Endothelial cell of umbilical vein (primary cell): ENCODE results near the gene GPR65. TPM values are rescaled to one million over a fixed set of nuclear protein-coding genes. Genes with fewer than 3 reads are reported as not detected.

Experiments
- BruUV-seq: library from RNA; stranded (reverse); fragments of 400-500 nt; replicated peaks from 2 replicates; lab custom pipeline; 2021; lab: Mats Ljungman, UMichigan
- CTCF ChIA-PET: fragments of 300-600, 350-600 bp; sonication (Branson Sonifier 250); formaldehyde crosslinking; loops from one replicate; lab custom pipeline; 2021; ENCODE audit warnings: antibody characterized with exemption, inconsistent platforms; lab: Charles Lee
- POLR2A ChIA-PET: fragments of 300-600, 350-600 bp; sonication (Branson Sonifier 250); formaldehyde crosslinking; loops from one replicate; lab custom pipeline; 2021; ENCODE audit warnings: antibody characterized with exemption, inconsistent platforms; lab: Charles Lee
- DNase-seq: peaks from one replicate; pipeline ENCODE4 v3.0.0-alpha.2; 2011; ENCODE audit warnings: low read depth, low spot score
- FAIRE-seq: peaks from 2 replicates; lab custom pipeline; 2011; peaks lifted over from hg19 to GRCh38; lab: Jason Lieb, UNC
- H2AFZ ChIP-seq: 2 replicates; pipeline ENCODE4 v1.6.0; 2012; ENCODE audit warnings: low read depth, low read length, control low read depth, inconsistent platforms
- H3K27ac ChIP-seq: 2 replicates; pipeline ENCODE4 v1.5.1; 2011; ENCODE audit warnings: low read depth, mild to moderate bottlenecking, control low read depth, low read length, moderate library complexity; ENCODE audit not compliant: insufficient read depth
- H3K27me3 ChIP-seq, 2 experiments: 2 replicates each; pipeline versions ENCODE4 v1.6.0 to v1.6.1; 2011; ENCODE audit warnings: low read length in 2 of 2, mixed read lengths in 1 of 2; ENCODE audit not compliant: control insufficient read depth in 2 of 2, insufficient read depth in 2 of 2
- H3K36me3 ChIP-seq, 2 experiments: 2 replicates in 1 of 2; 3 replicates in 1 of 2; pipeline ENCODE4 v1.5.1; 2011; ENCODE audit warnings: low read length in 2 of 2, mild to moderate bottlenecking in 1 of 2, moderate library complexity in 1 of 2; ENCODE audit not compliant: control insufficient read depth in 2 of 2, insufficient read depth in 2 of 2; ENCODE audit errors: extremely low read depth in 1 of 2
- H3K4me1 ChIP-seq: 3 replicates; pipeline ENCODE4 v1.5.1; 2011; ENCODE audit warnings: mild to moderate bottlenecking, low read length; ENCODE audit not compliant: control insufficient read depth, insufficient read depth; ENCODE audit errors: extremely low read depth
- H3K4me2 ChIP-seq: 2 replicates; pipeline ENCODE4 v1.6.1; 2011; ENCODE audit warnings: low read length, control low read depth, mixed read lengths; ENCODE audit not compliant: insufficient read depth
- H3K4me3 ChIP-seq, 3 experiments: fragments of 200-600 bp in 1 of 3; sonication (generic), shearing (Covaris generic) in 1 of 3; replicated peaks in 1 of 3; 2 replicates each; pipeline ENCODE4 v1.5.1; 2011 to 2016; ENCODE audit warnings: control low read depth in 3 of 3, low read length in 3 of 3, mild to moderate bottlenecking in 2 of 3, inconsistent platforms in 1 of 3, low read depth in 1 of 3, moderate library complexity in 1 of 3; ENCODE audit not compliant: insufficient read depth in 1 of 3
- H3K79me2 ChIP-seq: 2 replicates; pipeline ENCODE4 v1.6.0; 2012; ENCODE audit warnings: low read length, inconsistent platforms; ENCODE audit not compliant: control insufficient read depth, insufficient read depth
- H3K9ac ChIP-seq: replicated peaks from 2 replicates; pipeline ENCODE3; 2011; ENCODE audit warnings: low read length, control low read depth; ENCODE audit not compliant: insufficient read depth; ENCODE audit errors: extremely low read depth
- H3K9me1 ChIP-seq: replicated peaks from 3 replicates; pipeline ENCODE4 v1.6.0; 2011; ENCODE audit warnings: mild to moderate bottlenecking, low read length; ENCODE audit not compliant: control insufficient read depth, insufficient read depth; ENCODE audit errors: extremely low read depth
- H3K9me3 ChIP-seq: replicated peaks from 2 replicates; pipeline ENCODE4 v1.5.1; 2012; ENCODE audit warnings: low read length, inconsistent platforms; ENCODE audit not compliant: control insufficient read depth, insufficient read depth
- H4K20me1 ChIP-seq: replicated peaks from 2 replicates; pipeline ENCODE3; 2011; ENCODE audit warnings: mild to moderate bottlenecking, low read length; ENCODE audit not compliant: control insufficient read depth, insufficient read depth; ENCODE audit errors: extremely low read depth
- EZH2 ChIP-seq: IDR thresholded peaks from 2 replicates; pipeline ENCODE4 v1.6.1; 2012; ENCODE audit warnings: borderline replicate concordance, low read depth, mild to moderate bottlenecking, moderate library complexity, low read length, inconsistent platforms; ENCODE audit not compliant: severe bottlenecking
- FOS ChIP-seq: IDR thresholded peaks from 2 replicates; pipeline ENCODE4 v1.6.1; 2011; ENCODE audit warnings: mild to moderate bottlenecking, low read length, moderate library complexity, borderline replicate concordance; ENCODE audit not compliant: insufficient read depth
- GATA2 ChIP-seq: IDR thresholded peaks from 2 replicates; pipeline ENCODE4 v1.7.0; 2011; ENCODE audit warnings: low read depth, mild to moderate bottlenecking, moderate library complexity, mixed read lengths, low read length; ENCODE audit not compliant: insufficient read length, insufficient read depth
- JUN ChIP-seq: IDR thresholded peaks from 2 replicates; pipeline ENCODE4 v1.6.1; 2011; ENCODE audit warnings: borderline replicate concordance, low read depth; ENCODE audit not compliant: insufficient read length, insufficient read depth
- MAX ChIP-seq: IDR thresholded peaks from 2 replicates; pipeline ENCODE4 v1.6.1; 2011; ENCODE audit not compliant: insufficient read depth, insufficient read length
- MYC ChIP-seq: IDR thresholded peaks from one replicate; pipeline ENCODE4 v1.6.1; 2011; ENCODE audit warnings: mild to moderate bottlenecking, low read depth, low read length
- POLR2A ChIP-seq: IDR thresholded peaks from 2 replicates; pipeline ENCODE4 v1.6.1; 2012; ENCODE audit warnings: low read depth, mild to moderate bottlenecking, control low read depth, low read length
- POLR2AphosphoS5 ChIP-seq: IDR thresholded peaks from 2 replicates; pipeline ENCODE4 v1.6.1; 2012; ENCODE audit warnings: low read depth, mild to moderate bottlenecking, control low read depth, low read length, moderate library complexity; ENCODE audit not compliant: insufficient read depth
- dilution Hi-C: fragments of 300-500 bp; cut with MboI; formaldehyde crosslinking; loops from one replicate; pipeline ENCODE4 v1.15.0; 2019; ENCODE audit warnings: low sequenced_read_pairs; ENCODE audit not compliant: extremely low pct_ligation_motif_present
- intact Hi-C: fragments of 100-400 bp; cut with micrococcal nuclease; formaldehyde crosslinking; loops from one replicate; pipeline ENCODE4 v1.10.0; 2022
- polyA plus RNA-seq, 4 experiments: library from polyadenylated mRNA; depleted of rRNA in 3 of 4; stranded (reverse) in 3 of 4; unstranded in 1 of 4; fragments of >200 nt; gene quantifications; 2 replicates each; pipeline versions ENCODE4 v1.2.1 to v1.2.3, GENCODE V29; 2011 to 2012; ENCODE audit warnings: missing spikeins in 1 of 4
- total RNA-seq: library from RNA; stranded (reverse); gene quantifications from 2 replicates; pipeline ENCODE4 v1.2.3, GENCODE V29; 2021
- TF ChIP-seq, protein P1 (sequence below), 2 donors: IDR thresholded peaks; 1 replicate in 1 of 2; 2 replicates in 1 of 2; pipeline ENCODE4 v1.5.1; 2011; ENCODE audit warnings: low read length in 2 of 2, mild to moderate bottlenecking in 2 of 2, moderate library complexity in 2 of 2, control low read depth in 1 of 2, inconsistent platforms in 1 of 2, low read depth in 1 of 2; ENCODE audit not compliant: insufficient read depth in 1 of 2; ENCODE audit errors: extremely low read depth in 1 of 2

Gene GPR65
- total and polyA plus RNA-seq, 2 donors (not counting 3 experiments of a cell fraction or from before 2014, with no cell fraction given): 0.03 to 0.07 TPM

GRCh38 chr14:88025313-88025712, 20.4 kb downstream of the GPR65 start:
- no peak for FAIRE-seq

More at GRCh38 chr14:88025313-88025712, 20.4 kb downstream of the GPR65 start:
- no TSS peak for BruUV-seq
- Histone ChIP-seq H3K79me2 (no peaks in the 10 kb centered on the region), H3K4me2 (no peak overlapping the region), H3K27me3 (peaks cover 0 to 4% of the 10 kb centered on the region in 2 experiments), H3K4me3 (no peak overlapping the region), H4K20me1 (no peaks in the 10 kb centered on the region), H3K4me1 (no peaks in the 10 kb centered on the region), H3K9me1 (no peaks in the 10 kb centered on the region), H3K27ac (no peak overlapping the region), H3K9ac (no peak overlapping the region), H3K36me3 (no peaks in the 10 kb centered on the region), H3K9me3 (no peaks in the 10 kb centered on the region), H2AFZ (no peak overlapping the region)
- intact Hi-C loops: no loop called here
- ChIA-PET CTCF (no interaction called here), POLR2A (interaction anchor here (0.6 kb wide), 1 partner anchor 396 kb away, joined by 8 read pairs; no protein-coding TSS in a partner anchor)
- dilution Hi-C loops: no loop called here
- TF ChIP-seq MAX (no peak), GATA2 (no peak), POLR2A (no peak), MYC (no peak), POLR2AphosphoS5 (no peak), JUN (no peak), EZH2 (no peak), FOS (no peak)
- TF ChIP-seq, protein P1, sequence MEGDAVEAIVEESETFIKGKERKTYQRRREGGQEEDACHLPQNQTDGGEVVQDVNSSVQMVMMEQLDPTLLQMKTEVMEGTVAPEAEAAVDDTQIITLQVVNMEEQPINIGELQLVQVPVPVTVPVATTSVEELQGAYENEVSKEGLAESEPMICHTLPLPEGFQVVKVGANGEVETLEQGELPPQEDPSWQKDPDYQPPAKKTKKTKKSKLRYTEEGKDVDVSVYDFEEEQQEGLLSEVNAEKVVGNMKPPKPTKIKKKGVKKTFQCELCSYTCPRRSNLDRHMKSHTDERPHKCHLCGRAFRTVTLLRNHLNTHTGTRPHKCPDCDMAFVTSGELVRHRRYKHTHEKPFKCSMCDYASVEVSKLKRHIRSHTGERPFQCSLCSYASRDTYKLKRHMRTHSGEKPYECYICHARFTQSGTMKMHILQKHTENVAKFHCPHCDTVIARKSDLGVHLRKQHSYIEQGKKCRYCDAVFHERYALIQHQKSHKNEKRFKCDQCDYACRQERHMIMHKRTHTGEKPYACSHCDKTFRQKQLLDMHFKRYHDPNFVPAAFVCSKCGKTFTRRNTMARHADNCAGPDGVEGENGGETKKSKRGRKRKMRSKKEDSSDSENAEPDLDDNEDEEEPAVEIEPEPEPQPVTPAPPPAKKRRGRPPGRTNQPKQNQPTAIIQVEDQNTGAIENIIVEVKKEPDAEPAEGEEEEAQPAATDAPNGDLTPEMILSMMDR (IDR thresholded peaks at IDR 0.05; ENCODE audit: extremely low read depth in 1 of 2, insufficient read depth in 1 of 2, low read depth in 1 of 2, low read length in 2 of 2): no peak
- no peak for DNase-seq
